ENCODE data around the gene MAPK12.

The MAPK12 gene

DNA sequence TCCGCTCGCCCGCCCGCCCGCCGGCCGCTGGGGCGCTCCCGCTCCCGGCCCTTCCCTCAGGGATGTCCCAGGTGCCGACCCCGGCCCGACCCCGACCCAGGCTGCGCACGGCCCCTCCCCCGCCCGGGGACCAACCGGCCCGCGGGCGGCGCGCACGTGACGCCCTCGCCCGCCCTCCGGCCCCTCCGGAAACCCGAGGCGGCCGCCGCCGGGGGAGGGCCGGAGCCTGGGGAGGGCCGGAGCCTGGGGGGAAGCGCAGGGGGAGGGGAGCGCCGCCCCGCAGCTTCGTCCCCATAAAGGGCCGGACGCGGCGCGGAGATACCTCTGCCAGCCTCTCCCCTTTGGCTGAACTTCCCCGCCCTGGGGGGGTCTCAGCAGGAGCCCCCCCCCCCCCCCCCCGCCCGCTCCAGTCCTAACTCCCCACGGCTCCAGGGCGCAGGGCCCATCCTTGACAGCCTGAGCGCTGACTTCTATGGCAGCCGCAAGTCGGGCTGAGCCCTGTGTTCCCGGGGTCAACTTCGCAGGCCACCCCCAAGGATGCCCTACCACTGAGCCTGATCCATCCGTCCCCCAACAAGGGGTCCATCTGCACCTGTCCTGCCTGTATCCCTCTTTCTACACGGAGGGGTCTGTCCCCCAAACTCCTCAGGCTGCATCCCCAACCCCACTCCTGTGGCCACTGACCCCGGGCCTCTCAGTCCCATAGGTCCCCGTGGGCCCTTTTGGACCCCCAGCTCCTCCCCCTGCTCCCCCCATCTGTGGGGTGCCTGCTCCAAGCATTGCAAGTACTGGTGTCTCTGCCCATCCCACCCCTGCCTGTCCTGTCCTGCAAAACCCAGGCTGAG is at the start of gene MAPK12:
MAPK12 (minus strand) TSS at position 69 of the 845 bp plus-strand sequence. CDS start 174 bp downstream, outside the sequence.
- DNase-seq = peak; percentile 63

- DNase-seq = no peak
These were observed 49.5 kb upstream of the MAPK12 start for GRCh38 chr22:50310949-50311444.

GRCh38 chr22:50310031-50310722 is 48.7 kb upstream of the MAPK12 start:
- DNase-seq = no peak

DNA sequence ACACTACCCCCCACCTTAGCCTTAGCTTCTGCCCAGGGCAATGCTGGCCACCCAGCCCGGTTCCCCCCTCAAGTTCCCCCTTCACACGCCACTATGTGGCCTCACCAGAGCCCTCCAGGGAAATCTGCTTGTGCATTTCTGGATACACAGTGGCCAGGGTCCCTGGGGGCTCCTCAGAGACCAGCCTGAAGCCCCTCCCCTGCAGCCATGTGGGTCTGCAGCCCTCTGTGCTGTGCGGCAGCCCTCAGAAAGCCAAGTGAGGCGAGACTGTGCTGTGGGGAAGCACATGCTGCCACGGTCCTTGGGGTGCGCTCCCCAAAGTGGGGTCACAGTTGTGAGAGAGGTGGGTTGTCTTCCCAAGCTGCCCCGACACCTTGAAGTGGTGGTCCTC is 48.1 kb upstream of the MAPK12 start:
- DNase-seq = no peak

GRCh38 chr22:50308986-50309600 is 47.6 kb upstream of the MAPK12 start:
- DNase-seq = no peak

DNA sequence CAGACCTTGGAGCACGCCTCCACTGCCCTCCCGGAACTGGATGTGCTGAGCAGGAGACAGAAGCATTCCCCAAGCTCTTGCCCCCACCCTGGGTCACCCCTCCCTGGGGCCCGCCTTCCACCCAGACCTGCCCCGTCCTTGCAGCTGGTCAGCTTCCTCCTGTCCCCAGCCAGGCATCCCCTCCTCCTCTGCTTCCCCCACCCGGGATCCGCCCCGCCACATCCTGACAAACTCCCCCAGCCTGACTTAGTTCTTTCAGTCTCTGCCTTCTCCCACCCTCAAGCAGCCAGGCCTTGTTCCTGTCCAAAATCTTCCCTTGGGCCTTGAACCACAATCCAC is 47.1 kb upstream of the MAPK12 start:
- DNase-seq = no peak

DNA sequence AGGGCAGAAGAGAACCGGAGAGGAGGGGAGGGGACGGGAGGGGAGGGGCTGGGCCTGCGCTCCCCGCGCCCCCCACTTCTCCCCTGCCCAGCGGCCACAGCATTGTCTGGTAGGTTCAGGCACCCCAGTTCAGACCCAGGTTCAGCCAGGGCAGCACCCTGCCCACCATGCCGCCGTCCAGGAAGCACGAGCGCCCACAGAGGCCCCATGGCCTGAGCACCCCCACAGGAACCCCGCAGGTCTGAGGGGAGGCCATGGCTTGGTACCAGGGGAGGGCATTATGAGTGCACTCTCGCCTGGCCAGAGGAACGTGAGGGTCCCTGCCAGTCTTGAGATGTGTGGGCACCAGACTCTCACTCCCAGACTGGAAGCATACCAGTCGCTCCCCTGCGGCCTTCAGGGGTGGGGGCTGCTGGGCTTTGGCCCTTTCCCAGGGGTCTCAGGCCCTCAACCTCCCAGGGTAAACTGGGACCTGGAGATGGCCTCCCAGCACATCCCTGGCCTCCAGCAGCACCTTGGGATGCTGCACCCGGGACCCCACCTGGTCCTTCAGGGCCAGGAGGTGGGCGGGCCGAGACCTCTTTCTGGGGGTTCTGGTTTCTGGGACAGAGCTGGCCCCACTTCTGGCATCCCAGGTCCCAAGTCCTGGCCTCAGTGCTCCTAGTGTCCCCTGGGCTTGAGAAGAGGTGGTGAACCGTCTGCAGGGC is 46.6 kb upstream of the MAPK12 start:
- DNase-seq = no peak

DNA sequence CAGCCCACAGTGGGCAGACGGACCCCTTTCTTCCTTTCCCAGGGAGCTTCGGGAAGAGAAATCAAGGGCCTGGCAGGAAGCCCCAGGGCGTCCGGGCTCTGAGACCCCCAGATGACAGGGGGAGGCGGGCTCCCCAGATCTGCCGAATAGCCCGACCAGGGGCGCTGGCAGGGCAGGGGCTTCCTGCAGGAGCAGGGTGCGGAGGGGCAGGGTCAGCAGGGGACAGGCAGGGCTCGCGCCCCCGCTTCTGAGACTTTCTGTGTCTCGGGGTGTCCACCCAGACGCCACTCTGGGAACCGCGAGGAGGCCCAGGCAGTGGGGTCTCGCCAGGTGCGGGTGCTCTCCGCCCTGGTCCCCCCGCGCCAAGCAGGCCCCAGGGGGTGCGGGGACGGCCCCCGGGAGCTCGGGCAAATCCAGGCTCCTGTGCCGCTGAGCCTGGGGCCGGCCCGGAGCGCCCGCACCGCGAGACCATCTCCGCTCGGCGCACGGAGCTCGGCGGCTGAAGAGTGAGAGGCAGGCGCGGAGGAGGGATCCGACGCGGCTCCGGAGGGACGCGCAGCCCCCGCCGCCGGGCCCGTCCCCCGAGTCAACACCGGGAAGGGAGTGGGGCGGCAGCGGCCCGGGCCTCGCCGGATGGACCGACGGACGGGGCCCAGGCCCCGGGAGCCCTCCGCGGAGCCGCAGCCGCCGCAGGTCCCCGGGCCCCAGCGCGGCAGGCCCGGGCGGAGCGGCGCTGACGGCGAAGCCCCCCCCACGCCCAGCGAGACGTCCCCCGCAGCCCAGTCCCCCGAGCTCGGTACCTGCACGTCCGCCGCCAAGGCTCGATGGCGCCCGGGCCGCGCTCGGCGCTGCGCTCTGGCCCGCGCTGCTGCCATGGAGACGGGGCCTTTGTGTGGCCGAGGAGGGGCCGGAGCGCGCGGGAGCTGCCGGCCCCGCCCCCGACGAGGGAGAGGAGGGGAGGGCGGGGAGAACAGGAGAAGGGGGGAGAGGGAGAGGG is 45.6 kb upstream of the MAPK12 start, which contains the start of gene PLXNB2:
PLXNB2 (minus strand) TSS at position 894 of the 997 bp plus-strand sequence. CDS start 17,062 bp downstream, outside the sequence.
- peak; percentile 80 for DNase-seq

GRCh38 chr22:50305923-50306566 is 44.6 kb upstream of the MAPK12 start:
- DNase-seq = peak; percentile 64

DNA sequence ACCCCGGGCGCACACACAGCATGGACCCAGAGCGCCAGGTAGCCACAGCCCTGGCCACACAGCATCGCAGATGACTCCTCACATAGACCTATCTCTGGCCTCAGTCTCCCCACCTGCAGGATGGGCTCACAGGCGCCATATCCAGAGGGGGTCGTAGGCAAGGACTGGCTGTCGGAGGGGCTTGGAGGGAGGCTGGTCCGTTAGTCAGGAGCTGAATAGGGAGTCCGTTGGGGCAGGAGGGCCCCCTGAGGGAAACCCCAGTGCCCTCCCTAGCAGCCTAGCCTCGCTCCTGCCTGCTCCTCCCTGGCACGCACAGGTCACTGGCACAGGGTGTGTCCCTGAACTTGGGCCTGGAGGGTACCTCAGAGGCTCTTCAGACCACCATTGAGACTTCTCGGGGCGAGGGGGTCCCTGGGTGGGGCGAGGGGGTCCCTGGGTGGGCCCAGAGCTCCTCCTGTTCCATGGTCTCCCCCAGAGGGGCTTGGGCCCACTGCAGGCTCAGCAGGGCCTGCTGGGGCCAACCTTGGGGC is 44.0 kb upstream of the MAPK12 start:
- no peak for DNase-seq

GRCh38 chr22:50304528-50305392 is 43.3 kb upstream of the MAPK12 start:
- no peak for DNase-seq

DNA sequence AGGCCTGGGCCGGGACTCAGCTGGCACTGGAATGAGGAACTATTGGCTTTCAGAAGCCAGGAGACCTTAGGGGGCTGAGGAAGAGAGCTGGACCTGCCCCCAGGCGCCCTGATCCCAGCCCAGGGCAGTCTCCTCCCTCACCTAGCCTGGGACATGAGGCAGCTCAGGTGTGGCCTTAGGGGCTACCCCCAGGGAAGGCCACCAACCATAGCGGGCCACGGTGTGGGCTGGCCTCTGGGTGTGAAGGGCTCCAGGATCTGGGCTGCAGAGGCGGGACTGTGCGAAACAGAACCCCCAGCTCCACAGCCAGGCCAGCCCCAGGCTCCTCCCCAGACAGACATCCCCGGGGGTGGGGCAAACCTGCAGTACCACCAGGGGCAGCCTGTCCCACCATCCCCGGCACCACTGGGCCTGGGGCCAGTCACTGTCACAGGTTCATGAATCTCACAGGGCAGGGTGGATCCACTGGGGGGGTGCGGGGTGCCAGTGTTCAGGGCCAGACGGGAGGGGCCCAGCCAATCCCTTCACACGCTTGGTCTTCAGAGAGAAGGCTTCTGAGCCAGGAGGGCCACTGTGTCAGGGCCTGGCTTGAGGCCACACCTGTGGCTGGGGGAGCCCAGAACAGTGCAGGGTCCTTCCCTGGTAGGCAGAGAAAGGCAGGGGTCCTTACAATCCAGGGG is 42.5 kb upstream of the MAPK12 start:
- DNase-seq = no peak

GRCh38 chr22:50303515-50303847 is 42.0 kb upstream of the MAPK12 start:
- no peak for DNase-seq

- DNase-seq = no peak
These were observed 41.1 kb upstream of the MAPK12 start for GRCh38 chr22:50302564-50302963.

- no peak for DNase-seq
These were observed 40.6 kb upstream of the MAPK12 start for GRCh38 chr22:50302041-50302541.

- no peak for DNase-seq
These were observed 40.1 kb upstream of the MAPK12 start for GRCh38 chr22:50301581-50301991.

DNA sequence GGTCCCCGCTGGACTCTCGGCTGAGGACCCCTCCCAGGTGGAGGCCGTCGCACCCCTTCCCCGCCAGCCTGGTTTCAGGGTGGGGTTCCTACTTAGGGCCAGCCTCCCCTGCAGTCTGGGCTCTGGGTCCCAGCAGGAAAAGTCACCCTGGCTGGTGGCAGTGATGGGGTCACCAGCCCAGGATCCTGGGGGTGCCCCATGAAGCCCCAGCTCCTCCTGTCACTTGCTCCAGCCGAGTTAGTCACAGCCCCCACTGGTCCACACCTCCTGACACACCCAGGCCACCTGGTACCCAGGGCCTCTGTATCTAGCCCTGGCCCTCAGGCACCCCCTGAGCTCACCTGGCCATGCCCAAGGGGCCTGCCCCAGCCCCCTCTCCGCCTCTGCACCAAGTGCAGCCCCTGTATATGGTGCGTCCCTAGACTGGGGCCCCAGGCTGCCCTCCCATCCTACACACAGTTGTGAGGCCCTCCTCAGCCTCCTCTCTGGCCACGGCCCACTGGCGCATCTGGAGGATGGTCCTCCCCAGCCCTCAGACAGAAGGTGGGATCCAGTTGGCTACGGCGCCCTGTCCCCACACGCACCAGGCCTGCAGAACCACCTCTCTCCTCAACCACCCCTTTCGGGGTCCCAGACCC is 39.3 kb upstream of the MAPK12 start:
- DNase-seq = no peak

GRCh38 chr22:50299785-50300619 is 38.5 kb upstream of the MAPK12 start:
- no peak for DNase-seq

Measured in NCI-H146 (cell line).